CD8-positive, alpha-beta memory T cell (primary cell): ENCODE results near the gene AGBL2. TPM values are rescaled to one million over a fixed set of nuclear protein-coding genes. Genes with fewer than 3 reads are reported as not detected.
A peak's percentile ranks its signal among the peaks of the same experiment; 100 is the strongest.
"Not testable (repeated sequence)": the region's sequence is repeated elsewhere in the genome, so short reads cannot be mapped to it uniquely, and the experiment has no call there.

ENCODE experiments used
- CTCF ChIA-PET: fragments of 350-600 bp; sonication (Branson Sonifier 250); formaldehyde crosslinking; loops from one replicate; lab custom pipeline; 2021; ENCODE audit warnings: antibody characterized with exemption; lab: Charles Lee
- POLR2A ChIA-PET: fragments of 350-600 bp; sonication (Branson Sonifier 250); formaldehyde crosslinking; loops from one replicate; lab custom pipeline; 2021; ENCODE audit warnings: antibody characterized with exemption; lab: Charles Lee
- DNase-seq, 5 donors: peaks; one replicate each; pipeline versions ENCODE4 v3.0.0 to v3.0.0-alpha.2; 2020 to 2022; ENCODE audit warnings: mixed read lengths in 1 of 5
- H3K27ac ChIP-seq: one replicate; pipeline ENCODE4 v1.7.0; 2013; ENCODE audit warnings: low read depth, mild to moderate bottlenecking, low read length, moderate library complexity
- H3K27me3 ChIP-seq: 2 replicates; pipeline ENCODE4 v1.7.0; 2013; ENCODE audit warnings: low read length, mild to moderate bottlenecking; ENCODE audit not compliant: insufficient read depth, poor library complexity, severe bottlenecking
- H3K36me3 ChIP-seq: 2 replicates; pipeline ENCODE4 v1.7.0; 2013; ENCODE audit warnings: mild to moderate bottlenecking, low read length, moderate library complexity; ENCODE audit not compliant: insufficient read depth
- H3K4me1 ChIP-seq: 2 replicates; pipeline ENCODE4 v1.7.0; 2013; ENCODE audit warnings: mild to moderate bottlenecking, low read length, moderate library complexity; ENCODE audit not compliant: insufficient read depth
- H3K4me3 ChIP-seq: 2 replicates; pipeline ENCODE4 v1.7.0; 2013; ENCODE audit warnings: mild to moderate bottlenecking, low read length
- H3K9me3 ChIP-seq: 2 replicates; pipeline ENCODE4 v1.7.0; 2013; ENCODE audit warnings: mild to moderate bottlenecking, low read length
- H3K27ac Mint-ChIP-seq, 8 donors: one replicate each; pipeline ENCODE4 v1.8.0; 2020 to 2021; ENCODE audit warnings: mixed read lengths in 8 of 8, mild to moderate bottlenecking in 6 of 8, inconsistent platforms in 3 of 8, moderate library complexity in 3 of 8
- H3K27me3 Mint-ChIP-seq, 2 donors: one replicate each; pipeline ENCODE4 v1.8.0; 2020 to 2021; ENCODE audit warnings: mixed read lengths in 2 of 2, mild to moderate bottlenecking in 1 of 2, moderate library complexity in 1 of 2
- H3K36me3 Mint-ChIP-seq, 3 donors: one replicate each; pipeline ENCODE4 v1.8.0; 2020 to 2021; ENCODE audit warnings: mixed read lengths in 3 of 3, inconsistent platforms in 1 of 3, mild to moderate bottlenecking in 1 of 3
- H3K4me1 Mint-ChIP-seq, 3 donors: one replicate each; pipeline ENCODE4 v1.8.0; 2020 to 2021; ENCODE audit warnings: mixed read lengths in 3 of 3, inconsistent platforms in 1 of 3, mild to moderate bottlenecking in 1 of 3
- H3K4me3 Mint-ChIP-seq, 7 donors: one replicate each; pipeline ENCODE4 v1.8.0; 2020 to 2021; ENCODE audit warnings: mixed read lengths in 7 of 7, mild to moderate bottlenecking in 6 of 7, moderate library complexity in 4 of 7, inconsistent platforms in 2 of 7
- H3K9me3 Mint-ChIP-seq, 5 donors: one replicate each; pipeline ENCODE4 v1.8.0; 2020 to 2022; ENCODE audit warnings: mixed read lengths in 5 of 5, mild to moderate bottlenecking in 3 of 5, moderate library complexity in 2 of 5, inconsistent platforms in 1 of 5
- polyA plus RNA-seq: library from polyadenylated mRNA; unstranded; fragments of 300-500 nt; fragmentation: Illumina TruSeq; gene quantifications from one replicate; pipeline ENCODE4 v1.2.3, GENCODE V29; 2021
- total RNA-seq, 2 experiments: library from RNA; stranded (reverse); gene quantifications; one replicate each; pipeline ENCODE4 v1.2.3, GENCODE V29; 2021

Gene AGBL2
- total and polyA plus RNA-seq, 3 experiments from 2014 or later = 1.0 to 2.9 (median 2.6) TPM

GRCh38 chr11:47716692-47717091, 1.5 kb upstream of the AGBL2 start:
- CTCF ChIA-PET = interaction anchor here (1.9 kb wide), 1 partner anchor 11 kb away, joined by 9 read pairs; no protein-coding TSS in a partner anchor
- Mint-ChIP-seq H3K27ac (peak overlapping the region in 7 of 8 donors; percentile 23 to 90 (median 36)), H3K9me3 (no peaks in the 10 kb centered on the region), H3K4me1 (peaks cover 14 to 26% (median 24%) of the 10 kb centered on the region in 3 donors), H3K4me3 (peak overlapping the region in 1 of 7 donors; percentile 100), H3K36me3 (peaks cover 0 to 50% (median 14%) of the 10 kb centered on the region in 3 donors), H3K27me3 (no peaks in the 10 kb centered on the region)
- no peak for DNase-seq
- H3K4me1 ChIP-seq = peaks cover 15% of the 10 kb centered on the region
- H3K27me3 ChIP-seq = no peaks in the 10 kb centered on the region
- H3K36me3 ChIP-seq = peaks cover 11% of the 10 kb centered on the region
- no peak overlapping the region for H3K27ac ChIP-seq
- H3K9me3 ChIP-seq = no peaks in the 10 kb centered on the region
- no peak overlapping the region for H3K4me3 ChIP-seq
- POLR2A ChIA-PET = interaction anchor here (3.2 kb wide), 1 partner anchor 50 kb away, joined by 24 read pairs; the partner anchor contains the start of gene FNBP4

GRCh38 chr11:47714554-47715081, 551 bp downstream of the AGBL2 start:
- peak overlapping the region; percentile 99 for H3K4me3 ChIP-seq
- no peaks in the 10 kb centered on the region for H3K27me3 ChIP-seq
- no peaks in the 10 kb centered on the region for H3K27me3 Mint-ChIP-seq
- H3K27ac ChIP-seq = peak overlapping the region; percentile 90
- peak overlapping the region; percentile 95 to 100 (median 98) for H3K4me3 Mint-ChIP-seq
- CTCF ChIA-PET = interaction anchor here (1.5 kb wide), 1 partner anchor 14 kb away, joined by 6 read pairs; no protein-coding TSS in a partner anchor
- H3K27ac Mint-ChIP-seq = peak overlapping the region; percentile 96 to 100 (median 98)
- H3K36me3 Mint-ChIP-seq = peaks cover 0 to 36% (median 8%) of the 10 kb centered on the region in 3 donors
- no peaks in the 10 kb centered on the region for H3K9me3 Mint-ChIP-seq
- peak in 2 of 5 donors; percentile 1 to 5 for DNase-seq
- H3K4me1 Mint-ChIP-seq = peaks cover 17 to 26% (median 24%) of the 10 kb centered on the region in 3 donors
- peaks cover 11% of the 10 kb centered on the region for H3K36me3 ChIP-seq
- H3K9me3 ChIP-seq = no peaks in the 10 kb centered on the region
- H3K4me1 ChIP-seq = peaks cover 15% of the 10 kb centered on the region
- POLR2A ChIA-PET = interaction anchor here (0.9 to 3.2 kb wide), 3 partner anchors 52 to 161 kb away, joined by 4 to 24 read pairs (median 4); partner anchors contain the start of genes CELF1, FNBP4, KBTBD4 and NDUFS3

GRCh38 chr11:47711816-47712215, 3.4 kb downstream of the AGBL2 start:
- H3K4me3 Mint-ChIP-seq = no peak overlapping the region
- no peak overlapping the region for H3K27ac ChIP-seq
- no peaks in the 10 kb centered on the region for H3K9me3 Mint-ChIP-seq
- DNase-seq = no peak
- no peaks in the 10 kb centered on the region for H3K27me3 ChIP-seq
- H3K27ac Mint-ChIP-seq = no peak overlapping the region
- peaks cover 17 to 26% (median 24%) of the 10 kb centered on the region in 3 donors for H3K4me1 Mint-ChIP-seq
- no peak overlapping the region for H3K4me3 ChIP-seq
- POLR2A ChIA-PET = no interaction called here
- peaks cover 5 to 19% (median 6%) of the 10 kb centered on the region in 3 donors for H3K36me3 Mint-ChIP-seq
- CTCF ChIA-PET = no interaction called here
- H3K9me3 ChIP-seq = no peaks in the 10 kb centered on the region
- no peaks in the 10 kb centered on the region for H3K36me3 ChIP-seq
- no peaks in the 10 kb centered on the region for H3K27me3 Mint-ChIP-seq
- H3K4me1 ChIP-seq = peaks cover 15% of the 10 kb centered on the region

GRCh38 chr11:47711225-47711624, 3.9 kb downstream of the AGBL2 start:
- no peaks in the 10 kb centered on the region for H3K9me3 Mint-ChIP-seq
- H3K4me1 Mint-ChIP-seq = peaks cover 17 to 22% (median 20%) of the 10 kb centered on the region in 3 donors
- Histone ChIP-seq H3K27ac (no peak overlapping the region), H3K27me3 (no peaks in the 10 kb centered on the region), H3K4me3 (no peak overlapping the region), H3K36me3 (no peaks in the 10 kb centered on the region), H3K9me3 (no peaks in the 10 kb centered on the region), H3K4me1 (peaks cover 15% of the 10 kb centered on the region)
- no peak for DNase-seq
- no peaks in the 10 kb centered on the region for H3K27me3 Mint-ChIP-seq
- H3K36me3 Mint-ChIP-seq = peaks cover 4 to 13% (median 5%) of the 10 kb centered on the region in 3 donors
- no peak overlapping the region for H3K4me3 Mint-ChIP-seq
- ChIA-PET CTCF (no interaction called here), POLR2A (no interaction called here)
- H3K27ac Mint-ChIP-seq = peak overlapping the region in 1 of 8 donors; percentile 33

GRCh38 chr11:47707275-47707786, 7.8 kb downstream of the AGBL2 start:
- H3K4me1 Mint-ChIP-seq, H3K9me3 Mint-ChIP-seq, CTCF ChIA-PET, H3K36me3 ChIP-seq, H3K9me3 ChIP-seq, DNase-seq, H3K4me3 Mint-ChIP-seq, H3K27ac ChIP-seq, POLR2A ChIA-PET, H3K4me3 ChIP-seq, H3K4me1 ChIP-seq, H3K36me3 Mint-ChIP-seq, H3K27ac Mint-ChIP-seq, H3K27me3 Mint-ChIP-seq, H3K27me3 ChIP-seq: not testable (repeated sequence)

GRCh38 chr11:47705721-47706120, 9.4 kb downstream of the AGBL2 start:
- no peaks in the 10 kb centered on the region for H3K36me3 ChIP-seq
- ChIA-PET CTCF (interaction anchor here (2.0 kb wide), 1 partner anchor 10 kb away, joined by 9 read pairs; the partner anchor contains the start of gene AGBL2), POLR2A (no interaction called here)
- no peaks in the 10 kb centered on the region for H3K27me3 Mint-ChIP-seq
- no peaks in the 10 kb centered on the region for H3K4me1 ChIP-seq
- H3K27ac Mint-ChIP-seq = peak overlapping the region in 2 of 8 donors; percentile 33 to 37
- H3K4me3 ChIP-seq = no peak overlapping the region
- H3K36me3 Mint-ChIP-seq = peaks cover 4 to 5% (median 4%) of the 10 kb centered on the region in 3 donors
- no peaks in the 10 kb centered on the region for H3K9me3 Mint-ChIP-seq
- H3K9me3 ChIP-seq = no peaks in the 10 kb centered on the region
- H3K27me3 ChIP-seq = no peaks in the 10 kb centered on the region
- H3K27ac ChIP-seq = no peak overlapping the region
- peaks cover 0 to 3% (median 0%) of the 10 kb centered on the region in 3 donors for H3K4me1 Mint-ChIP-seq
- H3K4me3 Mint-ChIP-seq = no peak overlapping the region
- DNase-seq = no peak

- H3K36me3 ChIP-seq = no peaks in the 10 kb centered on the region
- Mint-ChIP-seq H3K9me3 (no peaks in the 10 kb centered on the region), H3K4me3 (no peak overlapping the region), H3K27ac (no peak overlapping the region), H3K27me3 (no peaks in the 10 kb centered on the region), H3K4me1 (peaks cover 4 to 13% (median 12%) of the 10 kb centered on the region in 3 donors), H3K36me3 (peaks cover 0 to 4% (median 2%) of the 10 kb centered on the region in 3 donors)
- no peak overlapping the region for H3K4me3 ChIP-seq
- no peak for DNase-seq
- H3K27ac ChIP-seq = no peak overlapping the region
- H3K27me3 ChIP-seq = no peaks in the 10 kb centered on the region
- no peaks in the 10 kb centered on the region for H3K4me1 ChIP-seq
- no peaks in the 10 kb centered on the region for H3K9me3 ChIP-seq
- CTCF ChIA-PET = no interaction called here
- POLR2A ChIA-PET = no interaction called here
These were observed 23.2 kb downstream of the AGBL2 start for GRCh38 chr11:47691979-47692378.

GRCh38 chr11:47689480-47689879, 25.7 kb downstream of the AGBL2 start:
- Mint-ChIP-seq H3K4me3 (no peak overlapping the region), H3K27me3 (no peaks in the 10 kb centered on the region)
- POLR2A ChIA-PET = no interaction called here

More at GRCh38 chr11:47689480-47689879, 25.7 kb downstream of the AGBL2 start:
- H3K36me3 ChIP-seq = no peaks in the 10 kb centered on the region
- peaks cover 4 to 13% (median 12%) of the 10 kb centered on the region in 3 donors for H3K4me1 Mint-ChIP-seq
- no peaks in the 10 kb centered on the region for H3K4me1 ChIP-seq
- H3K36me3 Mint-ChIP-seq = peaks cover 0 to 4% (median 2%) of the 10 kb centered on the region in 3 donors
- no peak overlapping the region for H3K27ac Mint-ChIP-seq
- CTCF ChIA-PET = no interaction called here
- H3K9me3 Mint-ChIP-seq = no peaks in the 10 kb centered on the region
- H3K9me3 ChIP-seq = no peaks in the 10 kb centered on the region
- H3K27ac ChIP-seq = no peak overlapping the region
- no peaks in the 10 kb centered on the region for H3K27me3 ChIP-seq
- no peak overlapping the region for H3K4me3 ChIP-seq
- DNase-seq = no peak
